Frontal cortex (tissue), 4 donors: Measurements from ENCODE around the gene SIKE1. TPM values are rescaled to one million over a fixed set of nuclear protein-coding genes. Genes with fewer than 3 reads are reported as not detected.
A peak's percentile ranks its signal among the peaks of the same experiment; 100 is the strongest.
"Not testable (repeated sequence)": the region's sequence is repeated elsewhere in the genome, so short reads cannot be mapped to it uniquely, and the experiment has no call there.

Source experiments
- DNase-seq, 2 donors: peaks; one replicate each; pipeline ENCODE4 v3.0.0; 2012; ENCODE audit warnings: low spot score in 2 of 2
- FAIRE-seq: peaks from 2 replicates; lab custom pipeline; 2012; peaks lifted over from hg19 to GRCh38; lab: Jason Lieb, UNC
- total RNA-seq: library from RNA; depleted of rRNA; stranded (reverse); fragments of >200 nt; gene quantifications from one replicate; pipeline ENCODE4 v1.2.3, GENCODE V29; 2014
- donor health status: control.
- donor health status: control.
- donor health status: control.

SIKE1 gene
- total RNA-seq: 86.8 TPM

- DNase-seq: peak; percentile 56 to 79
- no peak for FAIRE-seq
Measured at GRCh38 chr1:114780344-114781226, at the start of gene SIKE1. SIKE1 (minus strand) TSS chr1:114780685; CDS start chr1:114780607, 78 bp downstream.

- FAIRE-seq, DNase-seq: not testable (repeated sequence)
Measured at GRCh38 chr1:114830075-114830474, 49.6 kb upstream of the SIKE1 start.

- FAIRE-seq: no peak
- no peak for DNase-seq
Measured at GRCh38 chr1:114828251-114828650, 47.8 kb upstream of the SIKE1 start.

- no peak for DNase-seq
- no peak for FAIRE-seq
Measured at GRCh38 chr1:114821978-114822377, 41.5 kb upstream of the SIKE1 start.

GRCh38 chr1:114820392-114820791 lies 39.9 kb upstream of the SIKE1 start:
- no peak for DNase-seq
- no peak for FAIRE-seq

GRCh38 chr1:114819869-114820268 lies 39.4 kb upstream of the SIKE1 start:
- no peak for FAIRE-seq

GRCh38 chr1:114804449-114804848 lies 24.0 kb upstream of the SIKE1 start:
- FAIRE-seq, DNase-seq: not testable (repeated sequence)

More at GRCh38 chr1:114819869-114820268, 39.4 kb upstream of the SIKE1 start:
- DNase-seq: no peak

GRCh38 chr1:114803001-114803400 lies 22.5 kb upstream of the SIKE1 start:
- no peak for FAIRE-seq
- DNase-seq: no peak

GRCh38 chr1:114794038-114794437 lies 13.6 kb upstream of the SIKE1 start:
- DNase-seq (no peak), FAIRE-seq (no peak)

GRCh38 chr1:114790581-114790980 lies 10.1 kb upstream of the SIKE1 start:
- not testable (repeated sequence) for DNase-seq, FAIRE-seq

- FAIRE-seq, DNase-seq: not testable (repeated sequence)
Measured at GRCh38 chr1:114786440-114786839, 6.0 kb upstream of the SIKE1 start.

- DNase-seq: no peak
- FAIRE-seq: no peak
Measured at GRCh38 chr1:114782476-114782875, 2.0 kb upstream of the SIKE1 start.

- DNase-seq (no peak), FAIRE-seq (no peak)
Measured at GRCh38 chr1:114779722-114780121, 763 bp downstream of the SIKE1 start.

GRCh38 chr1:114776726-114777125 lies 3.8 kb downstream of the SIKE1 start:
- FAIRE-seq, DNase-seq: not testable (repeated sequence)

- DNase-seq (no peak), FAIRE-seq (no peak)
Measured at GRCh38 chr1:114771992-114772391, 8.5 kb downstream of the SIKE1 start.

- FAIRE-seq (no peak), DNase-seq (no peak)
Measured at GRCh38 chr1:114770989-114771388, 9.5 kb downstream of the SIKE1 start.

GRCh38 chr1:114764689-114765088 lies 15.8 kb downstream of the SIKE1 start:
- FAIRE-seq (no peak), DNase-seq (no peak)

- no peak for FAIRE-seq
- DNase-seq: no peak
Measured at GRCh38 chr1:114758256-114758832, 22.1 kb downstream of the SIKE1 start.

GRCh38 chr1:114757455-114758255 lies 22.8 kb downstream of the SIKE1 start, which contains the start of gene CSDE1:
CSDE1 (minus strand) TSS chr1:114757984; CDS start chr1:114739890, 18,094 bp downstream.
- DNase-seq (peak; percentile 69 to 88), FAIRE-seq (no peak)

GRCh38 chr1:114756949-114757454 lies 23.5 kb downstream of the SIKE1 start:
- FAIRE-seq (no peak), DNase-seq (no peak)
